HEK293T (cell line): ENCODE measurements around the gene DCAF16.

Source experiments
- BHLHE40 ChIP-seq: fragments of 450-650 bp; IDR thresholded peaks from 2 replicates; pipeline ENCODE4 v1.6.1; 2016; ENCODE audit warnings: mild to moderate bottlenecking, moderate library complexity, borderline replicate concordance
- ELF4 ChIP-seq: fragments of 450-650 bp; IDR thresholded peaks from 2 replicates; pipeline ENCODE4 v1.6.1; 2017; ENCODE audit warnings: antibody characterized with exemption
- FOXK2 ChIP-seq: fragments of 450-650 bp; IDR thresholded peaks from 2 replicates; pipeline ENCODE4 v1.6.1; 2016; ENCODE audit warnings: mild to moderate bottlenecking
- FOXM1 ChIP-seq: fragments of 450-650 bp; IDR thresholded peaks from 2 replicates; pipeline ENCODE4 v1.6.1; 2017; ENCODE audit warnings: mild to moderate bottlenecking, borderline replicate concordance
- HDGF ChIP-seq: fragments of 450-650 bp; IDR thresholded peaks from 2 replicates; pipeline ENCODE4 v1.6.1; 2017; ENCODE audit warnings: antibody characterized with exemption, borderline replicate concordance
- LEF1 ChIP-seq: fragments of 450-650 bp; IDR thresholded peaks from 2 replicates; pipeline ENCODE4 v1.6.1; 2017; ENCODE audit warnings: mild to moderate bottlenecking, borderline replicate concordance
- NFRKB ChIP-seq: fragments of 450-650 bp; IDR thresholded peaks from 2 replicates; pipeline ENCODE4 v1.6.1; 2016; ENCODE audit warnings: mild to moderate bottlenecking, moderate library complexity
- PKNOX1 ChIP-seq: fragments of 450-650 bp; IDR thresholded peaks from 2 replicates; pipeline ENCODE4 v1.6.1; 2016
- SP1 ChIP-seq: fragments of 450-650 bp; IDR thresholded peaks from 2 replicates; pipeline ENCODE4 v1.6.1; 2017
- SUZ12 ChIP-seq: fragments of 450-650 bp; IDR thresholded peaks from 2 replicates; pipeline ENCODE4 v1.6.1; 2016; ENCODE audit warnings: mild to moderate bottlenecking
- ZNF384 ChIP-seq: fragments of 450-650 bp; IDR thresholded peaks from 2 replicates; pipeline ENCODE4 v1.6.1; 2016

GRCh38 chr4:17846266-17846665 lies 35.7 kb upstream of the DCAF16 start:
- TF ChIP-seq BHLHE40 (no peak), ELF4 (no peak), SP1 (no peak), PKNOX1 (no peak), ZNF384 (no peak), FOXK2 (no peak), HDGF (no peak), SUZ12 (no peak), NFRKB (no peak), LEF1 (no peak), FOXM1 (no peak)
